Gastrocnemius medialis (tissue), 4 donors: ENCODE results near the gene HDGFL2. TPM values are rescaled to one million over a fixed set of nuclear protein-coding genes. Genes with fewer than 3 reads are reported as not detected.

Experiments used
- ATAC-seq, 2 donors: fragments of 150-250 bp; one replicate each; pipeline ENCODE4 v1.9.1; 2016
- DNase-seq, 2 donors: peaks; one replicate each; pipeline ENCODE4 v3.0.0-alpha.2; 2019
- H3K27ac ChIP-seq, 4 donors: fragments of 200-600 bp; sonication (generic); 1 replicate in 1 of 4; 2 replicates in 3 of 4; pipeline ENCODE4 v1.5.1; 2016 to 2018; ENCODE audit warnings: mild to moderate bottlenecking in 2 of 4, moderate library complexity in 1 of 4
- H3K27me3 ChIP-seq, 3 donors: fragments of 200-600 bp; sonication (generic) in 2 of 3; 1 replicate in 1 of 3; 2 replicates in 2 of 3; pipeline versions ENCODE4 v1.5.1 to v1.6.0; 2016 to 2019; ENCODE audit warnings: mild to moderate bottlenecking in 1 of 3, moderate library complexity in 1 of 3
- H3K36me3 ChIP-seq, 2 donors: fragments of 200-600 bp; sonication (generic) in 1 of 2; one replicate each; pipeline ENCODE4 v1.5.1; 2017 to 2018
- H3K4me1 ChIP-seq, 2 donors: fragments of 200-600 bp; sonication (generic) in 1 of 2; one replicate each; pipeline ENCODE4 v1.5.1; 2016 to 2017; ENCODE audit warnings: mild to moderate bottlenecking in 2 of 2
- H3K4me3 ChIP-seq, 4 donors: fragments of 200-600 bp; sonication (generic) in 3 of 4; 1 replicate in 1 of 4; 2 replicates in 3 of 4; pipeline ENCODE4 v1.5.1; 2016 to 2019; ENCODE audit warnings: mild to moderate bottlenecking in 2 of 4
- H3K9me3 ChIP-seq, 3 donors: fragments of 200-600 bp; sonication (generic) in 2 of 3; 1 replicate in 1 of 3; 2 replicates in 2 of 3; pipeline ENCODE4 v1.5.1; 2016 to 2019
- POLR2A ChIP-seq, 2 donors: fragments of 450-650 bp; IDR thresholded peaks; one replicate each; pipeline ENCODE4 v1.6.1; 2017; ENCODE audit warnings: antibody characterized with exemption in 2 of 2, mild to moderate bottlenecking in 2 of 2, moderate library complexity in 2 of 2
- in situ Hi-C, 4 donors: fragments of 200-750 bp; cut with MboI; loops; one replicate each; pipeline versions ENCODE4 v1.15.0 to v1.8.0; 2017; ENCODE audit warnings: low sequenced_read_pairs in 4 of 4
- intact Hi-C: fragments of 100-400 bp; cut with DNase I; formaldehyde crosslinking; loops from one replicate; pipeline ENCODE4 v1.15.1; 2023; ENCODE audit warnings: low total_unique reads
- total RNA-seq, 4 donors: library from RNA; depleted of rRNA; stranded (reverse); fragments of >200 nt; gene quantifications; one replicate each; pipeline versions ENCODE4 v1.1.0 to v1.2.3, GENCODE V29; 2016
- TF ChIP-seq, protein P1 (sequence below), 5 experiments: fragments of 450-650 bp in 3 of 5; fragments of 200-600 bp in 2 of 5; sonication (generic) in 2 of 5; IDR thresholded peaks in 4 of 5; conservative IDR thresholded peaks in 1 of 5; 1 replicate in 4 of 5; 2 replicates in 1 of 5; pipeline ENCODE4 v1.5.1; 2016 to 2019; ENCODE audit warnings: antibody characterized with exemption in 5 of 5, mild to moderate bottlenecking in 3 of 5, moderate library complexity in 3 of 5

Gene HDGFL2
- total RNA-seq, 4 donors from 2014 or later = 46.5 to 83.2 (median 56.1) TPM

- intact Hi-C loops (no loop called here), in situ Hi-C loops (no loop called here)
- Histone ChIP-seq H3K4me1 (peaks cover 16 to 18% of the 10 kb centered on the region in 2 donors), H3K9me3 (no peaks in the 10 kb centered on the region), H3K27ac (peak overlapping the region in 2 of 4 donors; percentile 31 to 82), H3K36me3 (peaks cover 0 to 17% of the 10 kb centered on the region in 2 donors), H3K27me3 (no peaks in the 10 kb centered on the region), H3K4me3 (peak overlapping the region in 1 of 4 donors; percentile 78)
- no peak for TF ChIP-seq POLR2A (IDR thresholded peaks at IDR 0.05)
- TF ChIP-seq, protein P1, sequence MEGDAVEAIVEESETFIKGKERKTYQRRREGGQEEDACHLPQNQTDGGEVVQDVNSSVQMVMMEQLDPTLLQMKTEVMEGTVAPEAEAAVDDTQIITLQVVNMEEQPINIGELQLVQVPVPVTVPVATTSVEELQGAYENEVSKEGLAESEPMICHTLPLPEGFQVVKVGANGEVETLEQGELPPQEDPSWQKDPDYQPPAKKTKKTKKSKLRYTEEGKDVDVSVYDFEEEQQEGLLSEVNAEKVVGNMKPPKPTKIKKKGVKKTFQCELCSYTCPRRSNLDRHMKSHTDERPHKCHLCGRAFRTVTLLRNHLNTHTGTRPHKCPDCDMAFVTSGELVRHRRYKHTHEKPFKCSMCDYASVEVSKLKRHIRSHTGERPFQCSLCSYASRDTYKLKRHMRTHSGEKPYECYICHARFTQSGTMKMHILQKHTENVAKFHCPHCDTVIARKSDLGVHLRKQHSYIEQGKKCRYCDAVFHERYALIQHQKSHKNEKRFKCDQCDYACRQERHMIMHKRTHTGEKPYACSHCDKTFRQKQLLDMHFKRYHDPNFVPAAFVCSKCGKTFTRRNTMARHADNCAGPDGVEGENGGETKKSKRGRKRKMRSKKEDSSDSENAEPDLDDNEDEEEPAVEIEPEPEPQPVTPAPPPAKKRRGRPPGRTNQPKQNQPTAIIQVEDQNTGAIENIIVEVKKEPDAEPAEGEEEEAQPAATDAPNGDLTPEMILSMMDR (IDR thresholded peaks at IDR 0.05 in 4 of 5, conservative IDR thresholded peaks at IDR 0.05 in 1 of 5) = no peak
- DNase-seq (no peak), ATAC-seq (no peak)
Measured at GRCh38 chr19:4473763-4474513, 1.8 kb downstream of the HDGFL2 start.

DNA sequence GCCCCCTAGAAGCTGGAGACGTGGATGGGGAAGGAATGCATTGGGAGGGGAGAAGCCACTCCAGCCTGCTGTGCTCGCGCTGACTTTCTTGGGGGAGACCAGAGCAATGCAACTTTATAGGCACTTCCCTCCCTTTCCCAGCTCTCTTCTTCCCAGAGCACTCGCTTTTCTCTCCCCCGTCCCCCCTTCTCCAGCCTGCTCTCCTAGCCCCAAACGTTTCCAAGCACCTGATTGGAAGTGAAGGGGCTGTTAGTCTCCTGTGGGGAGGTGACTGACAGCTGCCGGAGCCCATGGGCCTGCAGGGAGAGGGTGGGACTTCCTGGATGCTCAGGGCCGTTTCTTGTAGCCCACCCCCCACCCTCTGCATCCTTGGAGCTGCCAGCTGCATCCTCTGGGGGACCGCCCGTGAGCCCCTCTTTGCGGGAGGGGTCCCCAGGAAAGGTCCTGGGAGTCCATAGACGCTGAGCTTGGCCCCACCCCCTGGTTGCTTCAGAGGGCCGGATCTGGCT, 2.5 kb downstream of the HDGFL2 start:
- Histone ChIP-seq H3K9me3 (no peaks in the 10 kb centered on the region), H3K27me3 (no peaks in the 10 kb centered on the region), H3K27ac (peak overlapping the region in 1 of 4 donors; percentile 82), H3K4me1 (peaks cover 16 to 18% of the 10 kb centered on the region in 2 donors), H3K4me3 (no peak overlapping the region), H3K36me3 (peaks cover 0 to 17% of the 10 kb centered on the region in 2 donors)
- no peak for ATAC-seq
- intact Hi-C loops = no loop called here
- in situ Hi-C loops = no loop called here
- no peak for DNase-seq
- TF ChIP-seq, protein P1 (IDR thresholded peaks at IDR 0.05 in 4 of 5, conservative IDR thresholded peaks at IDR 0.05 in 1 of 5) = no peak
- no peak for TF ChIP-seq POLR2A (IDR thresholded peaks at IDR 0.05)

- DNase-seq (no peak), ATAC-seq (no peak)
- H3K4me3 ChIP-seq = no peak overlapping the region
- peaks cover 0 to 17% of the 10 kb centered on the region in 2 donors for H3K36me3 ChIP-seq
- H3K27ac ChIP-seq = no peak overlapping the region
- intact Hi-C loops (no loop called here), in situ Hi-C loops (no loop called here)
- H3K4me1 ChIP-seq = peaks cover 11 to 14% of the 10 kb centered on the region in 2 donors
- H3K27me3 ChIP-seq = no peaks in the 10 kb centered on the region
- TF ChIP-seq, protein P1 (IDR thresholded peaks at IDR 0.05 in 4 of 5, conservative IDR thresholded peaks at IDR 0.05 in 1 of 5) = no peak
- no peak for TF ChIP-seq POLR2A (IDR thresholded peaks at IDR 0.05)
- H3K9me3 ChIP-seq = no peaks in the 10 kb centered on the region
Measured at GRCh38 chr19:4477034-4477801, 5.1 kb downstream of the HDGFL2 start.

DNA sequence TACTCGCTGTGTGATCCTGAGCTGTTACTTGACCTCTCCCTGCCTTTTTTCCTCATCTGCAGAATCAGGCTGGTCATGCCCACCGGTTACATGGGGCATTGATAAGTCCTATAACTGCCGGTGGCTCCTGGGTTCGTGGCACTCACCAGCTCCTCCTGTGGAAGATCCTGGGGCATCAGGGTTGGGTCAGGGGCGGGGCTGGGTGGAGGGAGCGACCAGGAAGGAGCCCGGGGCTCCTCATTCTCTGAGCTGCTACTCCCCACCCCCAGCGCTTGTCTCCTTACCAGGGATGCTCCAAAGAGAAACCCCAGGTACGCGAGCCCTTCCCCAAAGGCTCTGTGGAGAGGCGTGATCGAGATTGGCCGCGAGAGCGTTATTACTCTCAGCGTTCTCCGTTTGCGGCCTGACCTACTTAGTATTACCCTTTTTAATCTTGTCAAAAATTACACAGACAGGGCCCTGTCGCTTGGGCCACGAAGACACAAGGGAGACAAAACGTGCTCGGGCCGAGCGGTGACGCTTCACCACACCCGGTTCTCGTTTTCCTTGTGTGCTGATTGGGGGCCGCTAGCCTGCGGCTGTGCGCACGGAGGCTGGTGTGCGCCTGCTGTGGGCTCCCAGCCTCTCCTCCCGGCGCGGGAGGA, 10.7 kb downstream of the HDGFL2 start:
- Histone ChIP-seq H3K27me3 (no peaks in the 10 kb centered on the region), H3K4me1 (no peaks in the 10 kb centered on the region), H3K4me3 (no peak overlapping the region), H3K27ac (no peak overlapping the region), H3K9me3 (no peaks in the 10 kb centered on the region), H3K36me3 (peaks cover 0 to 19% of the 10 kb centered on the region in 2 donors)
- in situ Hi-C loops = no loop called here
- DNase-seq = no peak
- ATAC-seq = no peak
- intact Hi-C loops = no loop called here
- TF ChIP-seq POLR2A (IDR thresholded peaks at IDR 0.05) = no peak
- TF ChIP-seq, protein P1 (IDR thresholded peaks at IDR 0.05 in 4 of 5, conservative IDR thresholded peaks at IDR 0.05 in 1 of 5) = no peak
